ENCODE measurements around the gene MSH3. TPM values are rescaled to one million over a fixed set of nuclear protein-coding genes. Genes with fewer than 3 reads are reported as not detected.

The MSH3 gene
- total RNA-seq, 2 donors from 2014 or later: 12.6 to 14.9 TPM

DNA sequence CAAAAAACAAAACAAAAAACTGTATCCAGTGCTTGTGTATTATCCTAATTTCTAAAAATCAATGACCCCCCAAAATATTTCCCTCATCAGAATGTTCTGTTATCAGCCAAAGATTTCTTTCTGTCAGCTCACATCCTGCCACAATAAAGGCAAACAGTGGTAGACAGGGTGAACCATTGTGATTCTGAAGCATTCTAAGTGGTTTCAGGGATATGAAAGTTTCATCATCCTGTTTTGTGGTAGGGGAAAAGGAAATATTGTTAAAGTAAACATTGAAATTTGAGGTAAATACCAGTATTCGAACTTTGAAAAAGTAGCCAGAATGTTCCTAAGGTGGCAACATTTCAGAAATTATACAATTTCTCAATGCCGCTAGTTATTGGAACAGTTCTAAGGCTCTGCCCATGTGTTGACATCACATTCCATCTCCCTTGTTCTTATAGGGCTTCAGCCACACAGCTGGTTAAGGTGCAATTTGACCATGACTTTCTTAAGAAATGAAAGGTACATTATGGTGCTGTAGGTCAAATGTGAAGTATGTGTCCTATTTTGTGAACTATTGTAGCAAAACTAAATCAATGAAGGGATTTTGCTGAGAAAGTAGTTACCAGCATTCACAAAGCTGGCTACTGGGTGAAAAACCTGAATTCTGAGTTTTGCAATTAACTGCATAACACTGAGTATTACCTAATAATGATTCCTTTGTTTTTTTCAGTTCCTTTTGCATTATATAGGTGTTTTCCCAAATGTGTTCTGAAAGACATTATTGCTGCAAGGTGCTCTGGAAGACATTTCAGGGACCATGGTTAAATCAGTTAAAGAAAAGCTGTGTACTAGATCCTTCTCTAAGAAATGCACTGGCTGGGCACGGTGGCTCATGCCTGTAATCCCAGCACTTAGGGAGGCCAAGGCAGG lies 198.1 kb downstream of the MSH3 start:
- 88% methylated on average over 3 of the region's 3 CpGs for WGBS
- Histone ChIP-seq H3K27me3 (replicated peaks; ENCODE audit: insufficient read depth) (no peaks in the 10 kb centered on the region), H3K36me3 (no peaks in the 10 kb centered on the region), H3K4me3 (no peak overlapping the region), H3K9me3 (no peaks in the 10 kb centered on the region), H3K4me1 (replicated peaks) (no peaks in the 10 kb centered on the region), H3K27ac (no peak overlapping the region)
- intact Hi-C loops (cut with DNase I): no loop called here
- TF ChIP-seq CTCF (IDR thresholded peaks at IDR 0.05) (no peak), POLR2A (IDR thresholded peaks at IDR 0.05) (no peak), POLR2AphosphoS5 (IDR thresholded peaks at IDR 0.05) (no peak)
- DNase-seq (ENCODE audit: low spot score): no peak

DNA sequence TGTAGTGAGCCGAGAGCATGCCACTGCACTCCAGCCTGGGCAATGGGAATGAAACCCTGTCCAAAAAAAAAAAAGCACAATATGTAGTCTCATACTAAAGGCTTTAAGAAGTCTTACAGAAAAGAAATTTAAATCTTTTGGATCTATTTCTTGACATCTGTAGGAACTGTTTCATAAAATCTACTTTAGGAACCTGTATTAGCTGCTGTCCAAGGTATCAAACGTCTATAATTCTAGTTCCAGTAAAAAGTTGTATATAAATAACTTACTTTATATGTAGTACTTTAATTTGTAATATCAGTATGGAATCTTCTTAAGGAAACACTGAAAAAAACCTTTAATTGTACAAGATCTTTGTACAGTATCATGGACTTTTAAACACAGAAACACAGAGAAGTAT lies 199.0 kb downstream of the MSH3 start:
- no peaks in the 10 kb centered on the region for H3K27me3 ChIP-seq (replicated peaks; ENCODE audit: insufficient read depth)
- H3K27ac ChIP-seq: no peak overlapping the region
- intact Hi-C loops (cut with DNase I): no loop called here
- WGBS: 57% methylated on average over 2 of the region's 2 CpGs
- DNase-seq (ENCODE audit: low spot score): no peak
- TF ChIP-seq POLR2A (IDR thresholded peaks at IDR 0.05) (no peak), CTCF (IDR thresholded peaks at IDR 0.05) (no peak), POLR2AphosphoS5 (IDR thresholded peaks at IDR 0.05) (no peak)
- H3K4me3 ChIP-seq: no peak overlapping the region
- no peaks in the 10 kb centered on the region for H3K9me3 ChIP-seq
- H3K36me3 ChIP-seq: no peaks in the 10 kb centered on the region
- H3K4me1 ChIP-seq (replicated peaks): no peaks in the 10 kb centered on the region

DNA sequence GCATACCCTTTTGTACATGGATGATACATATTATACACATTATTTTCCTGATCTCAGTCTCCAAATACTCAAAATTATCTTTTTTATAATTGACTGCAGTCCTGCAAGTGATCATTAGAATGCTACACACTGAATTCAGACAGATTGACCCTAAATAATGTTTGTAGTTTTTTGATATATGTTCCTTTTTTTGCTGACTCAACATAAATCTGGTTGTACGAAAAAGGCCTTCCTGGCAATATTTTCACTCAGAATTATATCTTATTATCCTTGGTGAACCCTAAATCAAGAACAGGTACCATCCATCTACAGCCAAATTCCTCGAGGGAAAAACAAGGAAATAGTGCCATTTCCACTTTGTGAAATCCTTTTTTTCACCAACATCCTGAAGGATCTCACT lies 200.1 kb downstream of the MSH3 start:
- no peak for DNase-seq (ENCODE audit: low spot score)
- Histone ChIP-seq H3K27me3 (replicated peaks; ENCODE audit: insufficient read depth) (no peaks in the 10 kb centered on the region), H3K9me3 (no peaks in the 10 kb centered on the region), H3K27ac (no peak overlapping the region), H3K36me3 (no peaks in the 10 kb centered on the region), H3K4me1 (replicated peaks) (no peaks in the 10 kb centered on the region), H3K4me3 (no peak overlapping the region)
- intact Hi-C loops (cut with DNase I): no loop called here
- WGBS: 89% methylated on average over 2 of the region's 2 CpGs
- TF ChIP-seq POLR2A (IDR thresholded peaks at IDR 0.05): no peak
- TF ChIP-seq POLR2AphosphoS5 (IDR thresholded peaks at IDR 0.05): no peak
- TF ChIP-seq CTCF (IDR thresholded peaks at IDR 0.05): no peak

DNA sequence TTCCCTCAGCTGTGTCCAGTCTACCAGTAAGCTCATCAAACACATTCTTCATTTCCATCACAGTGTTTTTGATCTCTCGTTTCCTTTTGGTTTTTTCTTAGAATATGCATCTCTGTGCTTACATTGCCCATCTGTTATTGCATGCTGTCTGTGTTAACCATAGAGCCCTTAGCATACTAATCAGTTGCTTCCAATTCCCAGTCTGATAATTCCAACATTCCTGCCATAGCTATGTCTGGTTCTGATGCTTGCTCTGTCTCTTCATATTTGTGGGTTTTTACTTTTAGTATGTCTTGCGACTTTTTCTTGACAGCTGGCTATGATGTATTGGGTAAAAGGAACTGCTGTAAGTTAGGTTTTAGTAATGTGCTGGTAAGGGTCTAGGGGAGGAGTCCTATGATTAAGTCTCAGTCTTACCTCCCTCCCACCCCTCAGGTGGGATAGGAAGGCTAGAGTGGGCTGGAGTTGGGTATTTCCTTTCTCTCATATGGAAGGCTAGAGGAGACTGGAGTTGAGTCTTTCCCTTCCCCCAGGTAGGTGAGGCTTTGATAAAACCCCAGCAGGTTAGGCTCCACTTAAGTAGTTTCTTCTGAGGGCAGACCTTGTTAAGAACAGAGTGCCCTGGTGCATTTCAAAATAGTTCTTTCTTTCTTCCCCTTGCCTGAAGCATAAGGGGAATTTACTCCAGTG lies 206.6 kb downstream of the MSH3 start:
- Histone ChIP-seq H3K27me3 (replicated peaks; ENCODE audit: insufficient read depth) (no peaks in the 10 kb centered on the region), H3K9me3 (no peaks in the 10 kb centered on the region), H3K4me1 (replicated peaks) (no peaks in the 10 kb centered on the region), H3K27ac (no peak overlapping the region), H3K36me3 (no peaks in the 10 kb centered on the region), H3K4me3 (no peak overlapping the region)
- 91% methylated on average over 2 of the region's 2 CpGs for WGBS
- TF ChIP-seq CTCF (IDR thresholded peaks at IDR 0.05) (no peak), POLR2AphosphoS5 (IDR thresholded peaks at IDR 0.05) (no peak), POLR2A (IDR thresholded peaks at IDR 0.05) (no peak)
- intact Hi-C loops (cut with DNase I): no loop called here
- DNase-seq (ENCODE audit: low spot score): no peak

All from prostate gland (tissue), 2 donors.